NCI-H526 (cell line): ENCODE measurements around the gene AGBL1.

Experiments used
- DNase-seq, 2 experiments: peaks; one replicate each; lab custom pipeline; 2025; lab: John Stamatoyannopoulos, UW

AGBL1 gene

GRCh38 chr15:86875067-86875466 is 795.4 kb downstream of the AGBL1 start:
- DNase-seq = no peak

DNA sequence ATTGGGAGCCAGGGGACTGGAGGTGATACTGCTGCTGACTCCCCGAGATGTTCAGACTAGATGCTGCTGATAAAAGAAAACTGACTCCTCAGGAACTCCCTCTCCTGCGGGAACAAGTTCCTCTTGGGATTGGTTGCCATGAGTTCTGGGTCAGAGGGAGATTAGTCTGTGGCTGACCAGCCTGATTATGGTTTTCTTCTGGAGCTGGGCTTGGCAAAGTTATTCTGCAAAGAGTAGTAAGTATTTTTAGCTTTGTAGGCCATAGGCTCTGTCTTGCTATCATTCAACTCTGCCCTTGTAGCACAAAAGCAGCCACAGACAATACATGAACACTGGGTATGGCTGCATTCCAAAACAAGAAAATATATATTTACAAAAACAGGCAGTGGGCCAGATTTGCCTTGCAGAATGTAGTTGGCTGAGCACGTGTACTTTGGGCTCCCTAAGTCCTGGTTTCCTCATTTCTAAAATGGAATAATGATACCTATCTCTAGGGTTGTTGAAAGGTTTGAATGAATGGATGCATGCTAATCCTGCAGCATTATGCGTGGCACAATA is 796.8 kb downstream of the AGBL1 start:
- no peak for DNase-seq

GRCh38 chr15:86877171-86877631 is 797.5 kb downstream of the AGBL1 start:
- no peak for DNase-seq

DNA sequence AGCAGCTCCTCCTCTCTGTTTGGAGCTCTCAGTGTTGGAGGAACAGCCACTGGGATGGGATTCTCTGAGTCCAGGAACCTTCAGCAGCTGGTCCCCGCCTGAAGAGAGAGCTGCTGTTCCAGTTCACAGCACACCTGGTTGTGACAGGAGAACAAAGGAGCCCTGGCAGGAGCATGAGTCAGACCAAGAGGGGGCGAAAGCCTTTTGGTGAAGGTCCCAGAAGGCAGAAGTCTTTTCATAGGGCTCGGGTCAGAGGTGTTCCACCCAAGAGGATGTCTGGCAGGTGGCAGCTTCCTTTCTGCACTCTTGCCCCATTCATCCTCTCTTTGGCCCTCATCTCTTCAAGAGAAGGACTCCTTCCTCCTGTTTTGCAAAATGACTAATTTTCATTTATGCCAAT is 799.2 kb downstream of the AGBL1 start:
- DNase-seq = peak in 1 of 2 experiments; percentile 6

- no peak for DNase-seq
Measured at GRCh38 chr15:86879250-86880229, 799.9 kb downstream of the AGBL1 start.

DNA sequence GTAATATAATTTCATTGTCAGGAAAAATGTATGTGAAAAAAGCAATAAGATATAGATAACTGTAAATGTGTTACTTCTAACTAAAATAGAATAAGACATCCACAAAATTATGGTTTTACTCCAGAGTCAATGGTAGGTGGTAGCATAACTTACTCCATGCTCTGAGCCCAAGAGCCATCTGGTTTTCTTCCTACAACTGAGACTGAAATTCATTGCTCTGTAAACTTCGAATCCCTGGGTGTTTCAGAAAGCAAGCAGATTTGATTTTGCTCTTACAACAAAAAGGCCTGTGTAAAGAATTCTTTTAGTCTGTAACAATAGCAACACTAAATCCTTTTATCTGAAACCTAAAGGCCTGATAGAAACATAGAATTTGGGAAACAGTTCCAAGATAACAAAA is 805.9 kb downstream of the AGBL1 start:
- DNase-seq = no peak

GRCh38 chr15:86892774-86893449 is 813.2 kb downstream of the AGBL1 start:
- no peak for DNase-seq

GRCh38 chr15:86894269-86894668 is 814.6 kb downstream of the AGBL1 start:
- DNase-seq = no peak

GRCh38 chr15:86903642-86904421 is 824.2 kb downstream of the AGBL1 start:
- peak in 1 of 2 experiments; percentile 1 for DNase-seq

DNA sequence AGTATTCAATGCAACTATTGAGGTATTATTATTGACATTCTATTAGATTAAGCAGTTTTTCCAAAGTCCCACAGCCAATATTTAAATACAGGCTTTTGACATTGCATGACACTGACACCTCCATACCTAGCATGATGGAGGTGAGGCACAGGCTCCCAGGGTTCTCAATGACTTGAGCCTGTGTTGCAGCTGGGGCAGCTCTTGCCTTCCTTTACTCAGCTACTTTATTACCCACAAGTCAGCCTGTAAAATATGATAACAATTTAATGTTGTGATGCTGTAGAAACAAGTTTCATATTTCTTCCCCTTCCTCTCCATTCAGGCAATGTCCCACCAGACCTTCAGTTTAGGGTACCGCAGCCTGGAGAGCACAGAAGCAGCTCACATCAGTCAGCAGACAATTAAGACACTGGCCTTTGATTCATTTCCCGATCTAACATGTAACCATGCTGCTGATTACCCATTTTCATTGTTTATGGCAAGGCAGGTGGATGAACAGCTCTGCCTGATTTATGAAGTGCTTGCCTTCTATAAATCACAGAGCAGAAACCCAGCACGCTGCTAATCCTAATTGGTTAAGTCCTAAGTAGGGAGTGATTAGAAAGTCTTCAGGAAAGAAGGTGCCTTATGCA is 826.1 kb downstream of the AGBL1 start:
- DNase-seq = no peak

DNA sequence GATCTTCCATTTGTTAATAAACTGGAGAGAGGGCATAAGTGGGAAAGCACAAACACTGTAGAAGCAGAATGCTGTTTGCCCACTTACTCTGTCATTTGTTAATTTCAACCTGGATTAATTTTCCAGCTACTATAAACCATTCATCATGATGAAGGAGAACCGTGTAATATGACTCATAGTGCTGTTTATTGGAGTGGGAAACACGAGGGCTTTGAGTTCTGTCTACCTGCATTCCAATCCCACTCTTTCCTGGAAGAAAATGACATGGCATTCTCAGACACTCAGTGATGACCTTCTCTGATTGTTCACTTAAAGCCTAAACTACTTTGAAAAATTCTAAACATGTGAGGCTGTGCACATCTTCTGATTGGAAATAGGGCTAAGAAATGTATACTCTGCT is 826.7 kb downstream of the AGBL1 start:
- no peak for DNase-seq

GRCh38 chr15:86911022-86911421 is 831.4 kb downstream of the AGBL1 start:
- DNase-seq = no peak

DNA sequence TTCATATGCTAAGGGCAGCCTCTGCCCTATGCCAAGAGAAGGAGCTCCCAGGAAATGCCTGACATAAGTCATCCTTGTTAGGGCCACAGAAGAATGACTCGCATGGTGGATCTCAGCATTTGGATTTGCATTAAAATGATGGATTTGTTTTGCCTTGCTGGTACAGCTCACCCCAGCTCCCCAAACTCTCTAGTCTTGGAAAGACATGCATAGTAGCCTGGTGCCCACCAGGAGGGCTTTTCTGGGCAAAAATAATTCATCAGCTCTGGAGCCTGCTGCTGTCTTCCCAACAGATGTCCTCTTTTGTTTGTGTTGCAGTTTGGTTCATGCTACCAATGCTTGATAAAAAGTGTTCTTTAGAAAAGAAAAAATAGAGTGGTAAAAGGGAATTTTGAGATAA is 833.0 kb downstream of the AGBL1 start:
- no peak for DNase-seq

DNA sequence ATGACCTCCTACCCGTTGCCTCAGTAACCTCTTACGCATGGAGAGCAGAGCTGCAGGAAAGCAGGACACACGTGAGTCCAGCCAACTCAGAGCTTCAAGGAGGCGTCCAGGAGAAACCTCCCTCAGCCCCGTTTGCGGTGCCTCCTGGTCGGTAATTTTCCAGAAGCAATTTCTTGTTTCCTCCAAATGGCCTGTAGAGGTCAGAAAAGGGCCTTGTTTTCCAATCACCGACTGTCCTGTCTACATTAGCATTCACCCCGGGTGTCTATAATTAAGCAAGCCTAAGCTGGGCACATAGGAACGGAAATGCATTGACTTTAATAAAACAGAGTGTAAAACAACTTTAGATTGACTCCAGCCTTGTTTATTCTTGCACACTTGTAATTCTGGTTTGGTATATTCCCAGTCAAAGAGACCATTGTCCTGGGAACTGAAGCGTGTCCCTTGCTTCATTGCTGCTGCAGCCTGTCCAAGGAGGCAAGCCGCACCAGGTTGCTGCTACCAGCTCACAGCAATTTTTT is 836.2 kb downstream of the AGBL1 start:
- peak; percentile 64 to 83 for DNase-seq

DNA sequence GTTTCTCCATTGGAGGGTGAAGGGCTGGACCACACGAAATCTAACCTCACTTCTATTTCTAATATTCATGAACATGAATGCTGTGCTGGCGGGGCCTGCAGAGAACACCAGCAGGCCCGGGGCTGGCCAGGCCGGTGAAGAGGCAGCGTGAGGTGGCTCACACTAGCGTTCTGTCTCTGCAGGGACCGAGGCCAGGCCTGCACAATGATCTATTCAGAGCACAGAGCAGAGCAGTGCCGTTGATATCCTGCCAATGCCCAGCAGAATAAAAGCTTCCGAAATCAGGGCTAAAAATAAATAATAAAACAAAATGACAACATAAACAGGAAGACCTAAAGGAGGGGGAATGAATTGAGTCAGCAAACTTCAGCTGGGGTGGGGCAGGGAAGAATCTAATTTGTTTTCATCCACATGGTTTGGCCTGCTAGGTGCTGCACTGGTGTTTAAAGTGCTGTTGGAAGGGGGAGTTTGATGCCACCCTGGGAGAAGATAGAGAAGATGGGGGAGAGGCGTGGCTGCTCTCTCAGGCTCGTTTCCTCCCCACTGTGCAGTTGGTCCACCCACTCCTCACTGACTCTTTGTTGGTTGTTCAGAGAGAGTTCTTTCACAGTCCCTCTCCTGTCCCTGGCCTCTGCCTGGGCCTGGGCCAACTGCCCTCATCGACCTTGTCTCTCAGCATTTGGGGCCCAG is 837.1 kb downstream of the AGBL1 start:
- DNase-seq = peak in 1 of 2 experiments; percentile 13

GRCh38 chr15:86917361-86917671 is 837.6 kb downstream of the AGBL1 start:
- peak in 1 of 2 experiments; percentile 6 for DNase-seq

GRCh38 chr15:86919581-86919980 is 839.9 kb downstream of the AGBL1 start:
- DNase-seq = no peak

DNA sequence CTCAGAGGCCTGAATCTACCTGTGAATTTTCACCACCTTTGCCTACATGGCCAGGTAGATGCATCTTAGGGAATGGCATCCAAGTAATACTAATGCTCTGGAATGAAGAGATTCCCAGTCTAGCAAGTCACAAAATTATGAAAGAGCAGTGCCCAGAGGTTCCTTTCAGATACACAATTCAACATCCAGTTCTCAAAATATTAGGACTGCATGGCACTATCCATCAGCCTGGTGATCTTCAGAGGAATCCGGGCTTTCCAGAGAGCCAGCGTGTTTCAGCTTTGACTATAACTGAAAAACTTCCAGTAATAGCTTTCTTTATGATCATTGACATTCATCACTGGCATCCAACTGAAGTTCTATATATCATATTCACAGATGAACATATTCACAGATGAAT is 849.8 kb downstream of the AGBL1 start:
- no peak for DNase-seq

DNA sequence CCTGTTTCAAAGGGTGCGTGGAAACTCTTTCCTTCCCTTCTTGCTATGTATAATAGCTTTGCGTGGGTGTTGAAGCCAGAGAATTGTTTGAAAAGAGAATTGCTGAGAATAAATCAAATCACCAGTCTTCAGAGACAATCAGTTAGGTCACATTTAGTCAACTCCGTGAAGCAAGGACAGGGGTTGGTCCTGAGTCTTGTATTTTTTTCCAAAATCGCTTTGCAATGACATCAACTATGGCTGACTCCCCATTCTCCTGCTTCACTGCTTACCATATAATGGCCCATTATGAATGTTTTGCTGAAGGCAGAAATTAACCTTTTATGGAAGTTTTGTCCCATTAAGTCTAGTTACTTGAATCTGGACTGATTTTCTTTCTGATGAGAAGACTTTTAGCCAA is 852.8 kb downstream of the AGBL1 start:
- no peak for DNase-seq

DNA sequence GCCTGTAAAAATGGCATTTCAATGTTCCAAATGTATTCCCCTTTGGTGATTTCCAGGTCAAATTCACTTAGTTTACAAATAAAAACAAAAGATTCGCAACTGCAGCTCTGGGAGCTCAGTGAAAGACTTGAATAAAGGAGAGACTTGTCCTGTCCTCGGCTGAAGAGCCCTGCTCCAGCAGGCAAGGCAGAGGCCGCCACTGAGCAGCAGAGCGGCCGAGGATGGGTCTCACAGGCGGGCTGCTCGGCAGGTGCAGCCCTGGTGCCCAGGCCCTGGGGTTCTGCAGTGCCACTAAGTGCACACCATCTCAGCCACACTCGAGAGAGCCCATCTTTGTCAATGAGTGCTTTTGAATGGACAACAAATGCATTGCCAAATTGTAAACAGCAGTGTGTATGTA is 856.2 kb downstream of the AGBL1 start:
- DNase-seq = peak in 1 of 2 experiments; percentile 3

DNA sequence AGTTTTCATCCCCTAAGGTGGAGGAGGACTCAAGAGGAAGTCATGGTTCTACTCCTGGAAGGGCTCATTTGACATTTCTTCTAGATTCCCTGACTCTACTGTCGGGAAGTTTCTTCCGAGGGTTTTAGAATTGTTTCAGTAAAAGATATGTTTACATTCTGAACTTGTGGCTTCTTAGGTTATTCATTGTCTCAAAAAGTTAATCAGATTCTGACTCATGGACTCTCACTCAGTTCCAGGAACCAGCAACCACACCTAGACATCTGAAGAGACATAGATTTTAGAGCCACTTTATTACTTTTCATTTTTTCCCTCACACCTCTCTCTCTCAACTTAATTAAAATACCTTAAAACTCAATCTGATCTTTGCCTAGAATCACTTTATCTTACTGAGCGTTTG is 862.6 kb downstream of the AGBL1 start:
- no peak for DNase-seq
